GM21825 (cell line): Measurements from ENCODE around the gene BUB3.

Source experiments
- ATAC-seq: cut with Tn5 transposase; IDR thresholded peaks from one replicate; pipeline ENCODE4 v1.9.1; 2021; ENCODE audit warnings: mild to moderate bottlenecking, moderate library complexity; ENCODE audit not compliant: unreplicated experiment

The BUB3 gene

DNA sequence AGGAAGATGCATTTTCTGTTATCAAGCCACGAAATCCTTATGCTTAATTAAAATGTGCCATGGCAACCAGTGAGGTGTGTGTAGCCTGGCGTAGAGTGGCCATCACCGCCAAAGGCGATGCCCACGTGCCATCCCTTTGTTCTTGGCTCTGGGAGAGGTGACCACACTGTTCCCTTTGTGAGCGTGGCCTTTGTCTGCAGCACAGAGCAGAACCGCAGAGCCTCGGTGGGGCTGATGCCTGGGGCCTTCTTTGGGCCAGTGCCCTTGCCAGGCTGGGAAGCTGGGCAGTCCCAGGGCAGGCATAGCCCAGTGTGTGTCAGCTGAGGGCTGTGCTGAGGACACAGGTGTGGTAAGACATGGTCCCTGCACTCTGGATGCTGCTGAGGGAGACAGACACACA, 48.3 kb downstream of the BUB3 start:
- no peak for ATAC-seq

DNA sequence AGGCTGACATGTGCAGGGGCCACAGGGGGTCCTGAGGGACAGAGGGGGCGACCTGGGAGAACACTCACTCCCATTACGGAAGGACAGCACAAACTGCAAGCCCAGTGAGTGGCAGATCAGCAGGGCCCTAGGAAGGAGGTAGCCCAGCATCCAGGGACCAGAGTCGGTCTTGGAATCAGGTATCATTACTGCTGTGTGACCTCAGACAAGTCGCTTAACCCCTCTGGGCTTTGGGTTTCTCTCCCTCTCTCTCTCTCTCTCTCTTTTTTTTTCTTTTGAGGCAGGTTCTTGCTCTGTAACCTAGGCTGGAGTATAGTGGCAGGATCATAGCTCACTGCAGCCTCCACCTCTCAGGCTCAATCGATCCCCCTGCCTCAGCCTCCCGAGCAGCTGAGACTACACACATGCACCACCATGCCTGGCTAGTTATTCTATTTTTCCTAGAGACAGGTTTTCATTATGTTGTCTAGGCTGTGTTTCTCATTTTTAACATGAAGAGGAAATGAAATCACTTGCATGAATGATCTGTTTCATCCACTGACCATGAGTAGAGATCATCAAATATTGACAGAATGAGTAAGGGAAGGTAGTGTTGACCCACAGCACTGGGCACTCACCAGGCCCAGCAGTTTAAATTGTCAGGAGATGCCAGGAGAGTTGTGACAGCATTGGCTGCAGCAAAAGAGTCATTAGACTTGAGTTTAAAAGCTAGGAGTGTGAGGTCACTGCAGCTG, 49.4 kb downstream of the BUB3 start:
- no peak for ATAC-seq

DNA sequence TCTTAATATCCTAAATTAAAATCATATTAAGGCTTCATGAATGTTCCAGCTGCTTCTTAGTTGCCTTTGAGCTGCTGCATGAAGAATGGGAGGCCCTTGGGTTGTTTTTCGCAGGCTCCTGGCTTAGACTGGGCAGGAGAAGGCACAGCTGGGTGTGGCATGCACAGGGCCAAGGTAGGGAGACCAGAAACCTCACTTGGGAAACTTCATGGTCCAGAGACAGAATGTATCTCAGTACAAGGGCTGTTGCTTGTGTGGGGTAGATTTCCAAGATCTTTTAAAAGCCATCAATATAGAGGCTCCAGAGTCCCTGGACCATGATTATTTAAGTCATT, 49.9 kb downstream of the BUB3 start:
- no peak for ATAC-seq

DNA sequence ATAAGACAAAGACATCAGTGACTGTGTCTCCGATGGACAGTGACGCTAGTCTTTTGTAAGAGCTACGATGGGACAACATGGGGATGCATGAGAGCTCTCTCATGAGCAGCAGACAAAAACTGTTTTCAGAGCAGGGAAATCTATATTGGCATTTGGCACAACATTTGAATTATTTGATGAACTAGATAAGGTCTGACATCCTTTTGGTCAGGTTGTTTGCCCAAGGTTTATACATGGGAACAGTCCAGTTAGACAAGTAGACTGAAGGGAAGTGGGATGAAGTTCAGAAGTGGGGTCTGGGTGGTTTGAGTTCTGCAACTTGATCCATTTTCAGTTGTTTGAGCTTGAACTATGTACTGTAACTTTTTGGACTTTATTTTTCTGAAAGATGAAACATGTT, 50.8 kb downstream of the BUB3 start:
- no peak for ATAC-seq

DNA sequence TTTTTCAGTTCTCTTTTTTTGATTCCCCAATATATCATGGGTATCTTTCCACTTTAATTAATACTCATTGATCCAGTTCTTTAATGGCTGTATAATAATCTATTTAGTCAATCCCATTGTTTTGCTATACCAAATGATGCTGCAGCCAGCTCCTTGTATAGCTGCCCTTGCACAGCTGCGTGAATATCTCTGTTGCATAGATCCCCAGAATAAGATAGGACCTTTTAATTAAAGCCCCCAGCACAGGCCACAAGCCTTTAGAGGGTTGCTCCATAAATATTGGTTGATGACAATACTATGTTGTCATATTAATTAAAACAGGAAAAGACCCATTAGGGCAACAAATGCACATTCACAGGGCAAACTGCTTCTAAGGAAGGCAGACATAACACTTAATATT, 57.9 kb downstream of the BUB3 start:
- no peak for ATAC-seq

DNA sequence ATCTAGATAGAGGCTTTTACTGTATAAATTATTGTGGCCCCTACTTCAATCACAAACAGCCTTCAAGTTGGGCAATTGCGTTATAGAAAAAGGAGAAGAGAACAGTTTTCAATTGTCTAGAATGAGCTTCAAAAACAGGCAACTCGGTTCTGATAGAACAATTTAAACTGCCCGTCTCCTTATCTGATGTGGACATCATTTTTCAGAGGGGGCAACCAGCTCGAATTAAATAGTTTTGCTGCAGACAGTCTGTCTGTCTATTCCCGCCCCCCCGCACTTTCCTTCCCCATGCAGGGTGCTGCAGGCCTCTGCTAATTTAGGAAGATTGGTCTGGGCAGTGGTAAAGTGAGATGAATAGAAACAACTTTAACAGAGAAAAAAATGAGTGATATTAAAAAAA, 58.4 kb downstream of the BUB3 start:
- no peak for ATAC-seq

DNA sequence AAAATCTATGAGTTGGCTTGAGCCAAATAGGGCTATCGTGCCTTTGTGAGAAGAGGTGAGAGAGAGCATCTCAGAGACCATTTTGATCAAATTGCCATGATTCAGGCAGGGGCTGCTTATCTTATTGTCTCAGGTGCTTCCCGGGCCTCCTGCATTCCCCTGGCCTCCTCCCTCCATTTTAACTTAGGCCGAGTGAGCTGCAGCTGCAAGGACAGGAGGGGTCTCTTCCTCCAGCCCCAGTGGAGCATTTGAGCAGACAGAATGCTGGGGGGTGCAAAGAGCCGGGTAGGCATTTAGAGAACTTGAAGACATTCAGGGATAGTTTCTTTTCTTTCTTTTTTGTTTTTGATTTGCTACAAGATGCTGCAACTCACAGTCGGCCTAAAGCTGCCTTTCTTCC, 59.0 kb downstream of the BUB3 start:
- ATAC-seq, result no peak
